Upper lobe of right lung (tissue), 1 donor: Measurements from ENCODE around the gene AIDA. TPM values are rescaled to one million over a fixed set of nuclear protein-coding genes. Genes with fewer than 3 reads are reported as not detected.
A peak's percentile ranks its signal among the peaks of the same experiment; 100 is the strongest.

Experiments used
- ATAC-seq: fragments of 200-7000 bp; cut with Tn5 transposase; one replicate; pipeline ENCODE4 v1.9.1; 2020; ENCODE audit warnings: mild to moderate bottlenecking, moderate library complexity
- DNase-seq: peaks from one replicate; pipeline ENCODE4 v3.0.0-alpha.2; 2020
- H3K27ac ChIP-seq: fragments of 200-600 bp; one replicate; pipeline ENCODE4 v1.8.0; 2022
- H3K27me3 ChIP-seq: fragments of 200-600 bp; one replicate; pipeline ENCODE4 v1.8.0; 2022; ENCODE audit warnings: mild to moderate bottlenecking
- H3K36me3 ChIP-seq: fragments of 200-600 bp; one replicate; pipeline ENCODE4 v1.8.0; 2022
- H3K4me1 ChIP-seq: fragments of 200-600 bp; one replicate; pipeline ENCODE4 v1.8.0; 2022
- H3K4me3 ChIP-seq: fragments of 200-600 bp; one replicate; pipeline ENCODE4 v1.8.0; 2022; ENCODE audit warnings: mild to moderate bottlenecking
- H3K9me3 ChIP-seq: fragments of 200-600 bp; one replicate; pipeline ENCODE4 v1.8.0; 2022
- intact Hi-C: fragments of 100-400 bp; cut with DNase I; formaldehyde crosslinking; loops from one replicate; pipeline ENCODE4 v1.11.0; 2022
- total RNA-seq: library from RNA; stranded (reverse); fragmentation: NEBNext Ultra II Directional; extraction: Animal tissue kit (Norgen Biotek cat#: 25700); gene quantifications from one replicate; pipeline ENCODE4 v1.2.1, GENCODE V29; 2021
- TF ChIP-seq, protein P1 (sequence below): fragments of 200-600 bp; IDR thresholded peaks from one replicate; pipeline ENCODE4 v1.8.0; 2022; ENCODE audit warnings: antibody characterized with exemption
- donor health status: DM: no; HTN: yes; CAD: no; lungs with severe emphysema.

The AIDA gene
- total RNA-seq, 1 donor from 2014 or later, result 91.3 TPM

DNA sequence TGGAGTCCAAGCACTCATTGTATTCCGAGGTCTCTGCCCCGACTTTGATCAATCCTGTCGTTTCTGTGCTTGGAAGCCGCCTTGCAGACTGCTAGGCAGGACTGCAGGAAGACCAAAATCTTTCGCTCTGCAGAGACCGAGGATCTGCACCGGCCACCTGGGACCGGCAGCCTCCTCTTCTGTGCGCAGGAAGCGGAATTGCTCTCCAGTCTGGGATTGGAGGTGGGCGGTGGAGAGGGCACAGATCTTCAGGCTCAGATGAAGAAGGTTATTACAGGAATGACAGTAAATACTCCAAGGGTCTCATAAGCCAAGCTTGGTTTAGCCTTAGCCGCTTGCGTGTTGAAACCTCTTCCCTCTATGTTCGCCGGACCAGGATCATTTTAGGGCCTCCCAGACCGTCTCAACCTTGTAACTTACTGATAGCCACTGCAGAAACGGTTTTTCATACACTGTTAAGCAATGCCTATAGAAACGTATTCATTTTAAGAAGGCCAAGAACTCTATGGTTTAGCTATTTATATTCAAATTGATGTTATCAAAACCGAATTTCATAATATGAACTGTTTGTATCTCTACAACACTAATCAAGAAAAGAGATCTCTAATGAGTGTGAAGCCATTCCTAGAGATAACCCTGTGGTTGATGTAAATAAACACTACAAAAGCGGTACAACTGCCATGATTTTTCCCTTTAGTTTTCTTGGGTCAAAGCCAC, 93.3 kb downstream of the AIDA start:
- H3K27me3 ChIP-seq, result no peaks in the 10 kb centered on the region
- H3K9me3 ChIP-seq, result no peaks in the 10 kb centered on the region
- peaks cover 19% of the 10 kb centered on the region for H3K36me3 ChIP-seq
- DNase-seq (peak; percentile 68), ATAC-seq (peak; percentile 7)
- peak overlapping the region; percentile 84 for H3K4me3 ChIP-seq
- H3K27ac ChIP-seq, result peak overlapping the region; percentile 88
- intact Hi-C loops, result no loop called here
- TF ChIP-seq, protein P1, sequence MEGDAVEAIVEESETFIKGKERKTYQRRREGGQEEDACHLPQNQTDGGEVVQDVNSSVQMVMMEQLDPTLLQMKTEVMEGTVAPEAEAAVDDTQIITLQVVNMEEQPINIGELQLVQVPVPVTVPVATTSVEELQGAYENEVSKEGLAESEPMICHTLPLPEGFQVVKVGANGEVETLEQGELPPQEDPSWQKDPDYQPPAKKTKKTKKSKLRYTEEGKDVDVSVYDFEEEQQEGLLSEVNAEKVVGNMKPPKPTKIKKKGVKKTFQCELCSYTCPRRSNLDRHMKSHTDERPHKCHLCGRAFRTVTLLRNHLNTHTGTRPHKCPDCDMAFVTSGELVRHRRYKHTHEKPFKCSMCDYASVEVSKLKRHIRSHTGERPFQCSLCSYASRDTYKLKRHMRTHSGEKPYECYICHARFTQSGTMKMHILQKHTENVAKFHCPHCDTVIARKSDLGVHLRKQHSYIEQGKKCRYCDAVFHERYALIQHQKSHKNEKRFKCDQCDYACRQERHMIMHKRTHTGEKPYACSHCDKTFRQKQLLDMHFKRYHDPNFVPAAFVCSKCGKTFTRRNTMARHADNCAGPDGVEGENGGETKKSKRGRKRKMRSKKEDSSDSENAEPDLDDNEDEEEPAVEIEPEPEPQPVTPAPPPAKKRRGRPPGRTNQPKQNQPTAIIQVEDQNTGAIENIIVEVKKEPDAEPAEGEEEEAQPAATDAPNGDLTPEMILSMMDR, result no peak
- H3K4me1 ChIP-seq, result peaks cover 12% of the 10 kb centered on the region

Other genes starting within 250 kb of the AIDA start
- not detected for gene HHIPL2, start 164.4 kb downstream of the AIDA start, total RNA-seq
- 7.1 TPM for gene TAF1A, start 122.6 kb downstream of the AIDA start, total RNA-seq
- 69.1 TPM for gene MIA3, start 94.4 kb downstream of the AIDA start, total RNA-seq
- gene BROX, start 73 bp upstream of the AIDA start, total RNA-seq, result 44.2 TPM
- 0.20 TPM for gene FAM177B, start 24.7 kb upstream of the AIDA start, total RNA-seq
- gene DISP1, start 102.5 kb upstream of the AIDA start, total RNA-seq, result 22.9 TPM